ENCODE results near the gene MROH8. TPM values are rescaled to one million over a fixed set of nuclear protein-coding genes. Genes with fewer than 3 reads are reported as not detected.
A peak's percentile ranks its signal among the peaks of the same experiment; 100 is the strongest.

The MROH8 gene
- total RNA-seq, 1 experiment from 2014 or later, result 0.50 TPM

- ChIA-PET CTCF (interaction anchor here (1.0 to 1.4 kb wide), 2 partner anchors 27 to 31 kb away, joined by 5 read pairs; no protein-coding TSS in a partner anchor), POLR2A (no interaction called here)
- no peak for DNase-seq (ENCODE audit: low spot score)
- no peak for ATAC-seq
- TF ChIP-seq KAT7 (CRISPR knock-in tag; IDR thresholded peaks at IDR 0.05; ENCODE audit: borderline replicate concordance) (no peak), PREB (CRISPR knock-in tag; IDR thresholded peaks at IDR 0.05; ENCODE audit: borderline replicate concordance) (no peak), ERG (CRISPR knock-in tag; IDR thresholded peaks at IDR 0.05) (no peak), TEAD1 (CRISPR knock-in tag; IDR thresholded peaks at IDR 0.05) (no peak), ZMAT4 (CRISPR knock-in tag; IDR thresholded peaks at IDR 0.05) (no peak), ZNF281 (CRISPR knock-in tag; IDR thresholded peaks at IDR 0.05) (no peak), CBFB (CRISPR knock-in tag; IDR thresholded peaks at IDR 0.05; ENCODE audit: low read depth) (no peak), OVOL2 (CRISPR knock-in tag; IDR thresholded peaks at IDR 0.05; ENCODE audit: borderline replicate concordance) (no peak), ATF2 (CRISPR knock-in tag; IDR thresholded peaks at IDR 0.05; ENCODE audit: borderline replicate concordance, low read depth) (no peak), EMX1 (CRISPR knock-in tag; IDR thresholded peaks at IDR 0.05) (no peak), E2F1 (CRISPR knock-in tag; IDR thresholded peaks at IDR 0.05) (no peak), USF1 (CRISPR knock-in tag; IDR thresholded peaks at IDR 0.05) (peak; percentile 63; the same call in 1 of the 2 replicates), USF2 (CRISPR knock-in tag; IDR thresholded peaks at IDR 0.05) (peak; percentile 67)
- Mint-ChIP-seq H3K4me1 (peaks cover 35% of the 10 kb centered on the region), H3K4me3 (no peak overlapping the region), H3K9me3 (no peaks in the 10 kb centered on the region), H3K27me3 (ENCODE audit: low read depth) (no peaks in the 10 kb centered on the region), H3K36me3 (peaks cover 68% of the 10 kb centered on the region), H3K27ac (peak overlapping the region; percentile 84)
Observed at GRCh38 chr20:37223053-37223452, 43.7 kb upstream of the MROH8 start.

- peaks cover 25% of the 10 kb centered on the region for H3K4me1 Mint-ChIP-seq
- ChIA-PET POLR2A (no interaction called here), CTCF (interaction anchor here (0.7 kb wide), 1 partner anchor 43 kb away, joined by 3 read pairs; the partner anchor contains the start of genes MROH8 and RPN2)
- peaks cover 59% of the 10 kb centered on the region for H3K36me3 Mint-ChIP-seq
- no peaks in the 10 kb centered on the region for H3K27me3 Mint-ChIP-seq (ENCODE audit: low read depth)
- DNase-seq (ENCODE audit: low spot score) (no peak), ATAC-seq (no peak)
- no peak for TF ChIP-seq TCF7 (CRISPR knock-in tag; IDR thresholded peaks at IDR 0.05; ENCODE audit: low read depth)
- no peak for TF ChIP-seq USF1 (CRISPR knock-in tag; IDR thresholded peaks at IDR 0.05)
- no peak for TF ChIP-seq GTF2I (CRISPR knock-in tag; conservative IDR thresholded peaks at IDR 0.05)
- no peak for TF ChIP-seq FOXJ3 (CRISPR knock-in tag; IDR thresholded peaks at IDR 0.05; ENCODE audit: borderline replicate concordance)
- TF ChIP-seq HMGXB4 (CRISPR knock-in tag; IDR thresholded peaks at IDR 0.05), result no peak
- TF ChIP-seq CREB1 (CRISPR knock-in tag; IDR thresholded peaks at IDR 0.05), result no peak
- no peak for TF ChIP-seq ESRRA (CRISPR knock-in tag; IDR thresholded peaks at IDR 0.05; ENCODE audit: borderline replicate concordance)
- H3K27ac Mint-ChIP-seq, result peak overlapping the region; percentile 86; the same call in 1 of the 2 replicates
- no peaks in the 10 kb centered on the region for H3K9me3 Mint-ChIP-seq
- H3K4me3 Mint-ChIP-seq, result no peak overlapping the region
Observed at GRCh38 chr20:37222086-37222485, 42.7 kb upstream of the MROH8 start.
